HCT116 (cell line): ENCODE data around the gene PLEKHG5. TPM values are rescaled to one million over a fixed set of nuclear protein-coding genes. Genes with fewer than 3 reads are reported as not detected.

Experiments used
- ATAC-seq: fragments of 200-7000 bp; cut with Tn5 transposase; 2 replicates; pipeline ENCODE4 v1.9.1; 2020; ENCODE audit warnings: mild to moderate bottlenecking, moderate library complexity
- BruUV-seq: library from RNA; stranded (reverse); fragments of 400-500 nt; replicated peaks from 2 replicates; lab custom pipeline; 2021; lab: Mats Ljungman, UMichigan
- CTCF ChIA-PET: fragments of 300-600 bp; sonication (Branson Sonifier 250); formaldehyde crosslinking; loops from one replicate; lab custom pipeline; 2021; ENCODE audit warnings: antibody characterized with exemption; lab: Charles Lee
- POLR2A ChIA-PET: fragments of 300-600, 350-600 bp; sonication (Branson Sonifier 250); formaldehyde crosslinking; loops from one replicate; lab custom pipeline; 2021; ENCODE audit warnings: antibody characterized with exemption; lab: Charles Lee
- RAD21 ChIA-PET, 2 experiments: fragments of 300-600 bp; sonication (Branson Sonifier 250); formaldehyde crosslinking; loops; one replicate each; lab custom pipeline; 2023; ENCODE audit warnings: low total read pairs in 2 of 2; ENCODE audit not compliant: uncharacterized antibody in 2 of 2, unreplicated experiment in 2 of 2, low non-redundant PET in 1 of 2; lab: Charles Lee
- DNase-seq: peaks from one replicate; pipeline ENCODE4 v3.0.0-alpha.2; 2010; ENCODE audit warnings: low read depth, low spot score
- H2AFZ ChIP-seq: fragments of 200-600 bp; shearing (Covaris generic), sonication (generic); 2 replicates; pipeline ENCODE4 v1.6.1; 2017; ENCODE audit warnings: low read depth, mixed run types, mixed read lengths, antibody characterized with exemption, low read length; ENCODE audit not compliant: poor library complexity, severe bottlenecking
- H3K27ac ChIP-seq: 2 replicates; pipeline ENCODE4 v1.5.1; 2012; ENCODE audit warnings: low read depth, low read length
- H3K27me3 ChIP-seq: fragments of 200-600 bp; sonication (generic); 2 replicates; pipeline ENCODE4 v1.6.1; 2016; ENCODE audit warnings: mixed run types, low read length, mixed read lengths; ENCODE audit not compliant: insufficient read depth
- H3K36me3 ChIP-seq, 2 experiments: fragments of 200-500 bp in 1 of 2; fragments of 200-600 bp in 1 of 2; sonication (Bioruptor generic) in 1 of 2; sonication (generic) in 1 of 2; 2 replicates each; pipeline versions ENCODE4 v1.5.1 to v1.6.1; 2014 to 2016; ENCODE audit warnings: low read length in 2 of 2, inconsistent platforms in 1 of 2, mixed read lengths in 1 of 2, mixed run types in 1 of 2; ENCODE audit not compliant: insufficient read depth in 2 of 2, control insufficient read depth in 1 of 2
- H3K4me1 ChIP-seq, 2 experiments: fragments of 200-600 bp in 1 of 2; sonication (generic) in 1 of 2; 2 replicates each; pipeline versions ENCODE4 v1.5.1 to v1.6.1; 2012 to 2017; ENCODE audit warnings: low read length in 2 of 2, inconsistent platforms in 1 of 2, mild to moderate bottlenecking in 1 of 2, mixed read lengths in 1 of 2, mixed run types in 1 of 2, moderate library complexity in 1 of 2; ENCODE audit not compliant: insufficient read depth in 2 of 2, control insufficient read depth in 1 of 2
- H3K4me2 ChIP-seq: fragments of 200-600 bp; sonication (generic); 2 replicates; pipeline ENCODE4 v1.6.1; 2017; ENCODE audit warnings: mixed run types, low read length, mixed read lengths
- H3K4me3 ChIP-seq, 2 experiments: fragments of 200-600 bp in 1 of 2; sonication (generic) in 1 of 2; replicated peaks in 1 of 2; 2 replicates each; pipeline ENCODE4 v1.5.1; 2011 to 2016; ENCODE audit warnings: low read length in 2 of 2, control low read depth in 1 of 2, low read depth in 1 of 2, mild to moderate bottlenecking in 1 of 2, mixed read lengths in 1 of 2, mixed run types in 1 of 2
- H3K79me2 ChIP-seq: fragments of 200-600 bp; sonication (generic); 2 replicates; pipeline ENCODE4 v1.6.1; 2017; ENCODE audit warnings: mild to moderate bottlenecking, mixed run types, low read length, moderate library complexity, mixed read lengths; ENCODE audit not compliant: insufficient read depth
- H3K9ac ChIP-seq: fragments of 200-600 bp; sonication (generic); 2 replicates; pipeline ENCODE4 v1.6.1; 2016; ENCODE audit warnings: low read length, mixed read lengths
- H3K9me2 ChIP-seq: fragments of 200-600 bp; sonication (generic), shearing (Covaris generic); 2 replicates; pipeline ENCODE4 v1.6.1; 2017; ENCODE audit warnings: mixed run types, mild to moderate bottlenecking, moderate library complexity; ENCODE audit not compliant: insufficient read depth
- H3K9me3 ChIP-seq, 2 experiments: fragments of 200-500 bp in 1 of 2; fragments of 200-600 bp in 1 of 2; sonication (Bioruptor generic) in 1 of 2; sonication (generic) in 1 of 2; 2 replicates each; pipeline ENCODE4 v1.6.1; 2014 to 2017; ENCODE audit warnings: low read length in 2 of 2, mixed read lengths in 2 of 2, inconsistent platforms in 1 of 2, low read depth in 1 of 2, mild to moderate bottlenecking in 1 of 2, mixed run types in 1 of 2, moderate library complexity in 1 of 2; ENCODE audit not compliant: control insufficient read depth in 1 of 2, insufficient read depth in 1 of 2
- H4K20me1 ChIP-seq: fragments of 200-600 bp; sonication (generic), shearing (Covaris generic); 2 replicates; pipeline ENCODE4 v1.6.1; 2017; ENCODE audit warnings: mixed run types, mild to moderate bottlenecking, moderate library complexity; ENCODE audit not compliant: insufficient read depth
- CBX3 ChIP-seq: IDR thresholded peaks from 2 replicates; pipeline ENCODE4 v1.6.1; 2012; ENCODE audit warnings: low read depth
- CTCF ChIP-seq, 3 experiments: fragments of 200-600 bp in 1 of 3; sonication (generic) in 1 of 3; IDR thresholded peaks in 2 of 3; conservative IDR thresholded peaks in 1 of 3; 2 replicates each; pipeline ENCODE4 v1.5.1; 2012 to 2017; ENCODE audit warnings: low read depth in 2 of 3, low read length in 2 of 3, antibody characterized with exemption in 1 of 3, borderline replicate concordance in 1 of 3, control low read depth in 1 of 3, mild to moderate bottlenecking in 1 of 3, mixed read lengths in 1 of 3, mixed run types in 1 of 3, moderate library complexity in 1 of 3; ENCODE audit not compliant: insufficient read depth in 1 of 3
- ELF1 ChIP-seq: IDR thresholded peaks from 2 replicates; pipeline ENCODE4 v1.6.1; 2012; ENCODE audit warnings: low read depth, borderline replicate concordance
- EZH2 ChIP-seq: fragments of 200-600 bp; sonication (generic); IDR thresholded peaks from 2 replicates; pipeline ENCODE4 v1.6.1; 2017; ENCODE audit warnings: antibody characterized with exemption, mixed run types
- EZH2phosphoT487 ChIP-seq: fragments of 200-600 bp; IDR thresholded peaks from 2 replicates; pipeline ENCODE4 v1.6.1; 2018; ENCODE audit warnings: antibody characterized with exemption, borderline replicate concordance
- JUND ChIP-seq: IDR thresholded peaks from 2 replicates; pipeline ENCODE4 v1.6.1; 2012
- POLR2A ChIP-seq: IDR thresholded peaks from 2 replicates; pipeline ENCODE4 v1.7.0; 2011; ENCODE audit warnings: borderline replicate concordance; ENCODE audit not compliant: insufficient read depth, insufficient read length; ENCODE audit errors: extremely low read depth
- SIN3A ChIP-seq: IDR thresholded peaks from 2 replicates; pipeline ENCODE4 v1.6.1; 2012; ENCODE audit warnings: low read depth
- SP1 ChIP-seq: IDR thresholded peaks from 2 replicates; pipeline ENCODE4 v1.6.1; 2012; ENCODE audit warnings: low read depth
- SRF ChIP-seq: IDR thresholded peaks from 2 replicates; pipeline ENCODE4 v1.6.1; 2012; ENCODE audit warnings: low read depth
- TCF7L2 ChIP-seq: IDR thresholded peaks from 2 replicates; pipeline ENCODE4 v1.7.0; 2011; ENCODE audit warnings: borderline replicate concordance, inconsistent platforms; ENCODE audit not compliant: insufficient read depth, insufficient read length; ENCODE audit errors: extremely low read depth
- ZNF274 ChIP-seq: fragments of 200-500 bp; sonication (Bioruptor generic); IDR thresholded peaks from 2 replicates; pipeline ENCODE4 v1.6.1; 2014; ENCODE audit warnings: mild to moderate bottlenecking, low read depth, low read length, inconsistent platforms
- intact Hi-C: fragments of 100-400 bp; cut with micrococcal nuclease; formaldehyde crosslinking; loops from 2 replicates; pipeline ENCODE4 v1.10.0; 2022
- total RNA-seq: library from RNA; stranded (reverse); gene quantifications from one replicate; pipeline ENCODE4 v1.2.1, GENCODE V29; 2021; ENCODE audit not compliant: unreplicated experiment

PLEKHG5 gene
- total RNA-seq, 1 experiment from 2014 or later = 33.0 TPM

- no peak overlapping the region for H3K9ac ChIP-seq
- H3K4me1 ChIP-seq = peaks cover 31 to 47% of the 10 kb centered on the region in 2 experiments
- DNase-seq (no peak), ATAC-seq (no peak)
- H3K9me3 ChIP-seq = no peaks in the 10 kb centered on the region
- no peaks in the 10 kb centered on the region for H3K79me2 ChIP-seq
- H3K4me2 ChIP-seq = no peak overlapping the region
- H3K36me3 ChIP-seq = peaks cover 6 to 10% of the 10 kb centered on the region in 2 experiments; a peak in 2 of 4 replicates
- ChIA-PET CTCF (interaction anchor here (1.1 to 2.2 kb wide), 5 partner anchors 25 to 160 kb away, joined by 3 to 11 read pairs (median 5); partner anchors contain the start of gene HES2), POLR2A (no interaction called here), RAD21 (no interaction called here)
- H3K27me3 ChIP-seq = no peaks in the 10 kb centered on the region
- no TSS peak for BruUV-seq
- H4K20me1 ChIP-seq = no peaks in the 10 kb centered on the region
- no peak overlapping the region for H3K4me3 ChIP-seq
- no peak overlapping the region for H2AFZ ChIP-seq
- no peak overlapping the region for H3K27ac ChIP-seq
- TF ChIP-seq POLR2A (no peak), SP1 (no peak), EZH2 (no peak), CBX3 (no peak), ZNF274 (no peak), EZH2phosphoT487 (no peak)
- H3K9me2 ChIP-seq = no peaks in the 10 kb centered on the region
- intact Hi-C loops = no loop called here
These were observed 18.3 kb downstream of the PLEKHG5 start for GRCh38 chr1:6473156-6473555.

GRCh38 chr1:6472391-6472790 lies 19.1 kb downstream of the PLEKHG5 start:
- DNase-seq = no peak
- no peaks in the 10 kb centered on the region for H3K9me3 ChIP-seq
- no peaks in the 10 kb centered on the region for H3K79me2 ChIP-seq
- intact Hi-C loops = no loop called here
- H4K20me1 ChIP-seq = no peaks in the 10 kb centered on the region
- POLR2A ChIA-PET = interaction anchor here (1.0 to 1.5 kb wide), 2 partner anchors 19 to 32 kb away, joined by 3 to 7 read pairs; partner anchors contain the start of gene PLEKHG5
- CTCF ChIA-PET = interaction anchor here (0.9 to 2.2 kb wide), 13 partner anchors 8 to 174 kb away, joined by 3 to 11 read pairs (median 6); partner anchors contain the start of genes HES2 and PLEKHG5
- no peaks in the 10 kb centered on the region for H3K27me3 ChIP-seq
- peak overlapping the region; percentile 86 for H3K4me2 ChIP-seq
- no peak overlapping the region for H3K9ac ChIP-seq
- RAD21 ChIA-PET = interaction anchor here in 1 of 2 experiments (0.6 kb wide), 1 partner anchor 22 kb away, joined by 5 read pairs; no protein-coding TSS in a partner anchor
- TF ChIP-seq CTCF (IDR thresholded peaks at IDR 0.05 in 2 of 3, conservative IDR thresholded peaks at IDR 0.05 in 1 of 3; ENCODE audit: borderline replicate concordance in 1 of 3, insufficient read depth in 1 of 3, low read depth in 2 of 3, low read length in 2 of 3) (peak; percentile 30 to 87 (median 78); a peak in 5 of 6 replicates), ELF1 (no peak), EZH2phosphoT487 (no peak), CBX3 (no peak), SRF (no peak), JUND (no peak), TCF7L2 (no peak), SIN3A (no peak)
- no peak overlapping the region for H3K4me3 ChIP-seq
- H3K4me1 ChIP-seq = peaks cover 31 to 47% of the 10 kb centered on the region in 2 experiments
- H3K27ac ChIP-seq = peak overlapping the region; percentile 80
- BruUV-seq = no TSS peak
- H2AFZ ChIP-seq = no peak overlapping the region
- H3K9me2 ChIP-seq = no peaks in the 10 kb centered on the region
- peaks cover 6 to 10% of the 10 kb centered on the region in 2 experiments; a peak in 2 of 4 replicates for H3K36me3 ChIP-seq
- ATAC-seq = peak; percentile 30
